Superior temporal gyrus (tissue), 1 donor: ENCODE data around the gene GPC3.

Source experiments
- DNase-seq: peaks from one replicate; pipeline ENCODE4 v3.0.0-alpha.2; 2016; ENCODE audit errors: extremely low spot score

Gene GPC3

DNA sequence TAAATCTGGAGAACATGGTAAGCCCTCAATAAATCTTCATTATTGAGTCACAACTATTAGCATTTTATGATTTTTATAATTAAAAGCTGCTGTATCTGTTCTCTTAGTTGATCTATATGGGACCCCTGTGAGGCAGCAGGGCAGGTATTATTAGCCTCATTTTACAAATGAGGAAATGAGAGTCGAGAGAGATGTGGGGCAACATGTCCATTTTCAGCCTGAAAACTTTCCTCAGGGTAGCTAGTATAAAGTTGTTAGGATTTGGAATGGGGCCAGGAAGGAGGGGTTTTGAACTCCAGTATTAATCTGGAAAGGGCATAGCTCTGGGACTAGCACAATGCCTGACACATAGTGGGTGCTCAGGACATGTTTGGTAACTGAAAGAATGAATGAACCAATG is 378.4 kb downstream of the GPC3 start:
- no peak for DNase-seq

DNA sequence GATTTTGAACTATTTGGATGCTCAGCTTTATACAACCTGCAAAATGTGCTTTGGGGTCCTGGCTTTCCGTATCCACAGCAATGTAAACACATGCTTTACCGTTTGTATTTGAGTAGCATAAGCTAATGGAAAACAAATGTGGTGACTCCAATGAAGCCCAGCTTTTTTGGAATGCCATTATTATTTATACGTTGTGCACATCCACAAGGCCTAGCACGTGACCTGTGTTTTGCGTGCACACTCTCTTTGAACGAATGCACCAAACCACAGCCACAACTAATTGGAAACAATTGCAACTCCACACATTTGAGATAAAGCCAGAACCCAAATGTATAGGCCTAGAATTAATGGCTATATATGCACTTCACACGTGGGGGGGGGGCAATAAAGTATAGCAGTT is 380.6 kb downstream of the GPC3 start:
- DNase-seq = no peak

DNA sequence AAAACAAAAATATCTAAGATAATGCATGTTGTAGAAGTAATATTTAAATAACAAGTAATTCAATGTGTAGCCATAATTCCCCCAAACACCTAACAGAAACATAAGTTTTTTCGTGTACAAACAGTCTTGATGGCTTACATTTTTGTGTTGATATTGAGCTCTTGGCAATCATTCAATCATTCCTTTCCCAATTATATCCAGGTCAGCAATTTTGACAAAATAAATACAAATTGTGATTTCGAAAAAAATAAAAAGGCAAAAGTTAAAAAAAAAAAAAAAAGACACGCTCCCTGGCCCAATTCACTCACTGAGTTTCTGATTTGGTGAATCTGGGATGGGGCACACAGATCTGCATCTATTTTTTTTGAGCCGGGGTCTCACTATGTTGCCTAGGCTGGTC is 382.5 kb downstream of the GPC3 start:
- no peak for DNase-seq

DNA sequence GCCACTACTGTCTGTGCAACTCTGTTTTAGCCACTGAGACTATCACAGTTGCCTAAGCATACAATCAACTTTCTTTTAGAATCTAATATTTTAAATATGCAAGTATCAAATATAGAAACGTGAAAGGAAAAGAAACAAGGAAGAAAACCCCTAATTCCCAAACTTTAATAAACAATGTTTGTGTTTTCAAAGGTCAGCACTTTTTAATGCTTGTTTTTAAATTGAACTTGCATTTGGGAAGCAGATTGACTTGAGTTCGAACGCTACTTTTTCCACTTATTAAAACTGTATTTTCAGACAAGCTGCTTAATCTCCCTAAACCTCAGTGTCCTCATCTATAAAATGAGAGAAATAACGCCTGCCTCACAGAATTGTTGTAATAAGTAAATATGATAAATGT is 384.3 kb downstream of the GPC3 start:
- no peak for DNase-seq

DNA sequence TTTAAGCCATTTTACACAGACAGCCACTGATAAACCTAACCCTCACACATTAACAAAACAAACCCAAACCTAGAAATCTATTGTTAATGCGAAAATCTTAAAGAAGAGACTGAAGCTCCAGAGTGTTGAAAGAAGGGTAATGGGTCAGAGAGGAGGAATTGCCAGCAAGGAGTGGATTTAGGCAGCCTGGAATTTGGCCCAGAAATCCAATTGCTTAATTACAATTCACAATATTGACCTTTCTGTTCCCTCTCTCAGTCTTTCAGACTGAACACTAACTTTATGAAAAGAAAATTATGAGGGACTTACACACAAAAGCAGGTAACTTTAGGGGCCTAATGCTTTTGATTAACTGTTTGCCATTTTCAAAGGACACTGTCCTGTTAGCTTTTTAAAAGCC is 384.9 kb downstream of the GPC3 start:
- DNase-seq = no peak

DNA sequence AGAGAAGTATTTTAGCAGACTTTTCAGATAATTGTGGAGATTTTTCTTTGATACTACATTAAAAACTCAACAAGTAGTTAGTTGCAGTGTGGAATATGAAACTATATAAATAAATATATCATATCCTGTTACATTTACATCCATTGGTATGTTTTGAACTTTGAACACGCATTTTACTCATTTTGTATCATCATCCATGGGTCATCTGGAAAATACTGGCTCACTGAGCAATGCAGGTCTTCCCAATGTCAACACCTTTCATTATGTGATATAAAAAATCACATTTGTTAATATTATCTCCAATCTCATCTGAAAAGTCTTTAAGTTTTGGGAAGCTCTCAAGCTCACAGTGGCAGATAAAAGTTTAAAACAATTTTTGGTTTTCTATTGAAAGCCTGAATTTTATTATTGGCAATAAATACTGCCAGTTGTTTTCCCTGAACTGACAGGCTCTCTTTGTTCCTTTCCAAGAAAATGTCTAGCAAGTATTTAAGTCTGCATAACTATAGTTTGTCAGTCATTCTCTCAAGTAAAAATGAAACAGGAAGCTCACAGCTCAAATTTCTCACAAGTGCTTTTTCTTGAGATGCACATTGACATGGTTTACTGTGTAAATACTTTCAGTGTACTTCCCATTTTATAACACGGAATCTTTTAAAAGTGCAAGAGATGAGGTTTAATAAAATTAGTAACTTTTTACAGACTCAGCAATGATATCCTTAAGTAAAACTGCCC is 386.6 kb downstream of the GPC3 start:
- DNase-seq = no peak

DNA sequence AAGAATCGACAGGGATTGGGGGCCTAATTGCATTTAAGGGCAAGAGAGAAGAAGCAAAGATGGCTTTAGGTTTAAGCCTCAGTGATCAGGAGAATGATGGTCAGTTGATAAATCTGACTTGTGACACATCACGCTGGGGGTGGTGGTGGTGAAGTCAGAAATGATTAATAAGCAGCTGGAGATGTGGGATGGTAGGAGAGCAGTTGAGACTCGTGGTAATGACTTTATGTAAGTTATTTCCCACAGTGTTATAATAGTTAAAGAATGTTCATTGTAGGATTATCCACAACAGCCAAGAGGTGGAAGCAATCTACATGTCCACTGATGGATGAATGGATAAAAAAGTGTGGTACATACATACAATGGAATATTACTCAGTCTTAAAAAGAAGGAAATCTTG is 391.2 kb downstream of the GPC3 start:
- DNase-seq = no peak

DNA sequence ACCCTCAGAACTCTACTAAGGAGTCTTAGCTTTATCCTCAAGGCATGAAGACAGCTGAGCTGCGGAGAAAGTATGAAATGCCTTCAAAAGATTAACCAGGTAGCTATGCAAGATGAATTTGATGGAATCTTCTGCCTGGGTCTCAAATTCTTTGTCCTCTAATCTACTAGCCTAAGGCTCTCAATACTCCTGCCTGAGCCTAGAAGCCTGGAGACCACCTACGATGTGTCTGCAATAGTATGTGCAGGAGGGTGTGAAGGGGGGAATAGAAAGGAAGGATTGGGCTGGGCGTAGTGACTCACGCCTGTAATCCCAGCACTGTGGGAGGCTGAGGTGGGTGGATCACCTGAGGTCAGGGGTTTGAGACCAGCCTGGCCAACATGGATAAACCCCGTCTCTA is 391.9 kb downstream of the GPC3 start:
- DNase-seq = no peak

DNA sequence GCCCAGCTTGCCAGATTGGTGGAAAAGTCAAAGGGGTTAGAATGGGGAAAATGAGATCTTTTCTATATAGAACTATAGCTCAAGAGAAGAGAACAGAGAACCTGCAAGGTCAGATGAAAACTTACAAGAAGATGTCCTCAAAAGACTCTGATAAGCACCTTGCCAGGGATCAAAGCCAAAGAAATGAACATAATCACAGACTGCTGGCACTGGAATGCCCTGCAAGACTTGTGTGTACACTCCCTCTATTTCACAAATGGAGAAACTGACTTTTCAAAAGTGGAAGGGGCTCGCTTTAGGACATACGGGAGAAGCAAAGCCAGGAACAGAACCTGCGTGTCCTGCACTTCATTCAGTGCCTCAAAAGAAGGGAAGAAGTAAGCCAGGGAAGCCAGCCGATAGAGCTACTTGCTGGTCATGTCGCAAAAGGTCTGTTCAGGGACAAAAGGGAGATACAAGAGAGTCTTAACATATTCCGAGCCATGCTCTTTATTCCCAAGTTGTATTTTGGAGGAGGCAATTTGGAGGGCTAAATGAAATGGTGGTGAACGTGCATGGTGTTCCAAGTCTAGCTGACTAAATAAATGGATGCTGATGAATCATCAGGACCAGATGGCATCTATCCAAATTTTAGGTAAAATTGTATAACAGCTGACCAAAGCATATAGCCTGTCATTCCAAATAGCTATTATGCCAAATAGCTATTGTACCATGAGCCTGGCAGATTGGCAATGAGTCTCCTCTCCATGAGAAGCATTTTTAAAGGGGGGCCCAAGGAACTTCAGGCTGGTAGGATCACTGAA is 394.5 kb downstream of the GPC3 start:
- DNase-seq = no peak

DNA sequence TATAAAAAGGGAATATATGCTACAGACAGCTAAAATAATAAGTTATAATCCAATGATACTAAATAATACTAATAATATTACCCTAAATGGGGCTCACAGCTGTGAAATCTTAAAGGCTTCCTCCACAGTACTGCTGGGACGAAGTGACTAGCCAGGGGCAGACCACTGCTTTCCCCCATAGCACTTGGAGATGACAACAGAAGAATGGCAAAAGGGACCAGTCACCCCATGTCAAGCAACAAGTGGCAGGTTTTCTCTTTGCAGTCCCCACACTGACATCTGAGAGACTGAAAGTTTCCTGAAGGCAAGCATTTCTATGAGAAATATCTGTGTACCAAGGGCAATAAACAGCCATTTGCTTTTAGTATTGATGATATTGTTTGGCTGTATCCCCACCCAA is 396.6 kb downstream of the GPC3 start:
- DNase-seq = no peak

DNA sequence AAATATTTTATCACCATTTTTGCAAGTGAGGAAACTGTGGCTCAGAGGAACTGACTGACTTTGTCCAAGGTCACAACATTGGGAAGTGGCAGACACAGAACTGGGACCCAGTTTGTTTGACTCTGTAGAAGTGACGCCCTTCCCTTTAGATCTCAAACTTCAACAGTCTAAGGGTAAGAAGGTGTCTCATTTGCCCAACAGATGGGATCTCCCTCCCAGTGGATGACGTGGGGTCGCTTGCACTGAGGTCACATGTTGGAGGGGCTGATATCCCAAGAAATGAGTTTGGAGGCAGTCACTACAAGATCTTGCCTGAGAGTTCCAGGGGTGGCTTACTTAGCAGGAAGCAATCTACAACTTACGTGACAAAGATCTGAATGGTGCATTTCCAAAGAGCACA is 397.6 kb downstream of the GPC3 start:
- DNase-seq = no peak

DNA sequence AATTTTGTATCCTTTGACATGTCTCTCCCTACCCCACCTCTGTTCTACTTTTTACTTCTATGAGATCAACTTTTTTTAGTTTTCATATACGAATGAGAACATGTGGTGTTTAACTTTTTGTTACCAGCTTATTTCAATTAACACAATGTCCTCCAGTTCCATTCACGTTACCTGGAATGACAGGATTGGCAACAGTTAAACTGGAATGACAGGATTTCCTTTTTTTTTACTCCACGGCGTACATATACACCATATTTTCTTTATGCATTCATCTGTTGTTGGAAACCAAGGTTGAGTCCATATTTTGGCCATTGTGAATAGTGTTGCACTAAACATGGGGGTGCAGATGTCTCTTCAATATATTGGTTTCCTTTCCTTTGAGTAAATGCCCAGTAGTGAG is 398.3 kb downstream of the GPC3 start:
- no peak for DNase-seq

DNA sequence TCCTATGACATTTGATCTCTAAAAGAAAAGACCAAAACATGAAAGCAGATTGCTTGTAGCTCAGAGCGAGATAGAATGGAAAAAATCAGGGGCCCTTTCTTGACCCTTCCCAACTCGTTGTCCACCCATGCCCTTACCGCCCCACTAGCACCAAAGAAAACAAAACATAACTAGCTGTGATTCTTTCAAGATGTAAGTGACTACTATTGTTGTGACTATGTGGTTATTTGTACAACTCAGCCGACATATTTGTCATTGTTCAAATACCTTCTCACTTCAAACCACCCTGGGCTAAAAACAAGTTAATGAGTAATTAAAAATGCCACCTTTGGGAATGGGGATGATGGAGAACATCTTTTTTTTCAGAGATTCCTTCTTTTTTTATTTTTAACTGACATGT is 399.0 kb downstream of the GPC3 start:
- no peak for DNase-seq

DNA sequence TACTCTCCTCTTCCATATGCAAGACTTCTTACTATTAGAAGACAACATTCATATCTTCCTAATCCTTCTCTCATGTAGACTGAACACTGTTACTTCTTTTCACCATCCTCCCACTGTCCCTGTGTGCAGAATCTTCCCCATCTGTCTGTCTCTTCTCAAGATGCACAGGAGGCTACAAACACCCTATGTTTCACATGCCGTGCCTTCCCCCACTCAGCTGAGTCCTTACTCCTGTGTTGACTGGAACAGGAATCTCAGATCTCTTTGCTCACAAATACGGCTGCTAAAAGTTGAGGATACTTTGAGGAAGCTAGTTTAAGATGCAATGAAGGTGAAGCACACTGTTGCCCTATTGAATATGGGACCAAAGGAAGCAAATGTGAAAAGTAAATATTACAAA is 401.6 kb downstream of the GPC3 start:
- DNase-seq = peak; percentile 25

DNA sequence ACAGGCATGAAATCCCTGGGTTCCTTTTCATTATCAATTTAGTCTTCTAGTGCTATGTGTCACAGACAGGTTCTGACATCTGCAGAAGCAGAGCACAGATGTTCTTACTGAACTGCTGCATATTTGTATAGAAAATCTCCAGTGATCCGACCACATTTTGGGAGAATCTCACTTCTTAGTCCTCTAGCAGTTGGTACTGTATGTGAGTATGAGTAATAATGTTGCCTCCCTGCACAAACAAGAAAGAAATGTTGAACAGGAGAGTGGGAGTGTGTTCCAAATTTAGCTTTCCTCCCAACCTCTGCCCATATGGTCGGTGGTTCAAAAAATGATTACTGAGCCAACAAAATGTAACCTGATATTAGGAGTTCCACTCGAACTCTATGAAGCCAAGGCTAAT is 404.8 kb downstream of the GPC3 start:
- peak; percentile 17 for DNase-seq

DNA sequence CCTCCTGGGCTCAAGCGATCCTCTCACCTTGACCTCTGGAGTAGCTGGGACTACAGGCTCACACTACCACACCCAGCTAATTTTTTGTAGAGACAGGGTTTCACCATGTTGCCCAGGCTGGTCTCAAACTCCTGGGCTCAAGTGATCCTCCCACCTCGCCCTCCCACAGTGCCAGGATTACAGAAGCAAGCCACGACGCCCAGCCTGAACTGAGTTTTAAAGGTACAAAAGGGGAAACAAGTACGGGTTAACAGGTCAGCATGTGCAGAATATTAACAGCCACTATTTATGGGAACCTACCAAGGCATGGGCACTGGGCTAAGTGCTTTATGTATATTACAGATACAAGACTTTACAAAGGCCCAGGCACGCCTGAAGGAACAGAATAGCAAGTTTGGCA is 405.8 kb downstream of the GPC3 start:
- no peak for DNase-seq

DNA sequence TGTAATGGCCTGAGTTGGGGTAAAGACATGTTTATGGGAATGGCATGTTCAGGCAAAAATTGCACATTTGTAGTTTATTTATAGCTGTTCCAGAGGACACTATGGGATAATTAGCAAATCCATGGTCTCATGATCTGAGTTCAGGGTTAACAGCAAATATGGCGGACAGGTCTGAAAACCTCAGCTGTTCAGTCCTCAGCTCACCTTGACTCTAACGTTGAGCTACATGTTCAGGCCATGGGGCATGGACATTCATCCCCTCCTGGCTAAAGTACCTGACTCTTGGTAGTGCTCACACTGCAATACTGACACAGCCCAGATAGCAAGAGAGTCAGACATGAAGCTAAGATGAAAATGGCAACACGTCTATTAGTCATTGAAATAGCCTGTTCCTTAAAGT is 408.5 kb downstream of the GPC3 start:
- DNase-seq = no peak

DNA sequence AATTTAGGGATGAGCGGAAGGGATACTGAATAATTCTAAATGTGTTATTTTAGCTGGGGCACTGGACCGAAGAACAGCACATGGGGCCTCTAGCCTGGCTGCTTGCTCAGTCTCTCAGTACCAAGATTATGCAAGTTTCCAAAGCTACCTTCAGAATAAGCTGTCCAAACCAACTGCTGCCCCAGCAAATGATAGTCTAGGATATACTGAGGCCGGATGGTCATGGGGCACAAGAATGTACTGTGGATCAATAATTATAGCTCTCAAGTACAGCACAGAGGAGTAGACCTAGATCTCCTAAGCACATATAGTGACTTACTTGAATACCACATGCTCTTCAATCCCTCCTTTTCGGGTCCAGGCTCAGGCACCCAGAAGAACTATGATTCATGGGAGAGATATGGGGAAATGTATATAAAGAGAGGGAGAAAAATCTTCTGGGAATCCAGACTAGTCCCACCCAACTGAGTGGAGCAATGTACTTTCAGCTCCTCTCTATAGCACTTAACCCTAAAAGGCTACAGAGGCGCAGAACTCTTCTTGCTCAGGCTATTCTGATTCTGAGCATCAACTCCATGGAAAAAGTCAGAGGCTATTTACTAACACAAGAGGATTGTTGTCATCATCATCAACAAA is 409.8 kb downstream of the GPC3 start:
- DNase-seq = no peak

DNA sequence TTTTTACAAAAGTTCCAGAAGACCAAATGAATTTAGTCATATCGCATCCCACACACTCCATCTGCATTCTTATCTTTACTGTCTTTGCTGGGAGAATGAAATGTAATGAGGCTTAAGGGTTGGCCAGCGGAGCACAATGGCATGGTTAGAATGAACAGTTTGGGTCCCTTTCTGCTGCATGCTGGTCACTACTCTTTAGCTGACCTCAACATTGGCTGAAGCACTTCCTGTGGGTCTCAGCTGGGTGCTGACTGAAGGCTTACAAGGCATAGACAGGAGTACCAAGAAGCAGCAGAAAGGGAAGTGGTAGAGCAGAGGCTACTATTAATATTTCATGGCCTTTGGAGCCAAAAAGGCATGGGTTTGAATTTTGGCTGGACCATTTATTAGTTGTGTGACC is 410.7 kb downstream of the GPC3 start:
- DNase-seq = peak; percentile 24

DNA sequence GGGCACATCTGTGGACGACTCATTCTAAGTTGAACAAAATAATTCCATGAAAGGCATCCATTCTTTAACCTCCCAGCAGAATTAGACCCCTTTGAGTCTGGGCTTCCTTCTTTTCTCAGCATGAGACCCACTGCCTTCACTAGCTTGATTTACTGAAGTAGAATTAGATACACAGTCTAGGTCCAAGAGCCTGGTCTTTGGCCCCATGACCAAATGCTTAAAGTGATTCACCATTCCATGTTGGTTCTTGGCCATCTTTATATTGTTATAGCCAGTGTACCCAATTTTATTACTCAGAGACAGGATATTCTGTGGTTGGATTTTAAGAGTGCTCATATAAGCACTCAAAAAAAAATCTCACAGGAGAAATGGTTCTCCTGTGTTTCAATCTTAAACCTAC is 414.8 kb downstream of the GPC3 start:
- no peak for DNase-seq

DNA sequence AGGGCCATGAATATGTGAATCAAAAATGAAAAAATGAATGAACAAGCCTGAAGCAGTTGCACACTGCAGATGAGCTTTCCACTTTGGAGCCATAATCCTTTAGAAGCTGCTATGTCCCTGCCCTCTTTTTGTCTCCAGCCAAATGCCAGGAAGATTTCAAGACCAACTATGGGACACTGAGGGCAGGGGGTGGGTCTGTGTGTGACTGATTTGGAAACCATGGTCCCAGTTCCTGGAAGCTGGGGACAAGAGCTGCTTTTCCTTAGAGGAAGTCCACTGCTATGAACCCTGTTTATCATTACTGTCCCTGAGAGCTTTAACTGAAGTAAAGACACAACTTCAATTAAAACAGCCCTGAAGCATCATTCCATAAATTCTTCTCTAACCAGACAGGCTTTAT is 416.2 kb downstream of the GPC3 start:
- no peak for DNase-seq

DNA sequence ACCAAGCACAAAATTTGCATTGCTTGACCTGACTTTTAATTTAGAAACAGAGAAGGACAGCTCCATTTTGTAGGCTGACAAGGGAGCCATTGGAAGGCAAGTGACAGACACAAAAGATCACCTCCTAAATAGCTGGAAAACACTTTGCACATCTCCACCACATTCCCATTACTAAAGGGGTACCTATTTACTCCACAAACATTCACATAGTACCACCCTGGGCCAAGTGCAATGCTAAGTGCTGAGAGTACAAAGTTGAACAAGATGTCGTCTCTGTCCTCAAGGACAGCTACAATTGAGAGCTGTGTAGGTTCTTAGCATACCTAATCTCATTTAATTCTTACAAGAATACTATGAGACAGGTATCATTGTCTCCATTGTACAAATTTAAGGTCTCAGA is 417.3 kb downstream of the GPC3 start:
- no peak for DNase-seq

DNA sequence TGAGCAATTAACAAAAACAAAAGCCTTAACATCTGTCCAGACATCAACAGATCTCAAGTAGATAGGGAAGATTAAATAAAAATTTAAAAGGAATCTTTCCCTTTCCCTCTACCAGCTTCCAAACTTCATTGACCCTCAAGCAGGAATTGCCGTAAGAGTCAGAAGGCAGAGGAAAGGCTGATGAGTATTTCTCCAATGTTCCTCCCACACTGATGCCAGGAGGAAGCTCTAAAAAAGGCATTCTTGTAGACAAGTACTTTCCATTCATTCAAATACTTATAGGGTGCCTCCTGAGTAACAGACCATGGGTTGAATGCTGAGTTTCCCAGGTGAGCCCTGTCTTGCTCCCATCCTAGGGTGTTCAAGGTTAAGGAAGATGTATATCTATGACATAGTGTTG is 418.5 kb downstream of the GPC3 start:
- DNase-seq = no peak
